Effector CD4-positive, alpha-beta T cell (primary cell): ENCODE results near the gene MUCL1. TPM values are rescaled to one million over a fixed set of nuclear protein-coding genes. Genes with fewer than 3 reads are reported as not detected.
"Not testable (repeated sequence)": the region's sequence is repeated elsewhere in the genome, so short reads cannot be mapped to it uniquely, and the experiment has no call there.

ENCODE experiments used
- DNase-seq: peaks from one replicate; pipeline ENCODE4 v3.0.0-alpha.2; 2020
- total RNA-seq: gene quantifications from one replicate; lab custom pipeline; 2026; lab: John Stamatoyannopoulos, UW

MUCL1 gene, protein sequence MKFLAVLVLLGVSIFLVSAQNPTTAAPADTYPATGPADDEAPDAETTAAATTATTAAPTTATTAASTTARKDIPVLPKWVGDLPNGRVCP
- total RNA-seq = not detected

DNA sequence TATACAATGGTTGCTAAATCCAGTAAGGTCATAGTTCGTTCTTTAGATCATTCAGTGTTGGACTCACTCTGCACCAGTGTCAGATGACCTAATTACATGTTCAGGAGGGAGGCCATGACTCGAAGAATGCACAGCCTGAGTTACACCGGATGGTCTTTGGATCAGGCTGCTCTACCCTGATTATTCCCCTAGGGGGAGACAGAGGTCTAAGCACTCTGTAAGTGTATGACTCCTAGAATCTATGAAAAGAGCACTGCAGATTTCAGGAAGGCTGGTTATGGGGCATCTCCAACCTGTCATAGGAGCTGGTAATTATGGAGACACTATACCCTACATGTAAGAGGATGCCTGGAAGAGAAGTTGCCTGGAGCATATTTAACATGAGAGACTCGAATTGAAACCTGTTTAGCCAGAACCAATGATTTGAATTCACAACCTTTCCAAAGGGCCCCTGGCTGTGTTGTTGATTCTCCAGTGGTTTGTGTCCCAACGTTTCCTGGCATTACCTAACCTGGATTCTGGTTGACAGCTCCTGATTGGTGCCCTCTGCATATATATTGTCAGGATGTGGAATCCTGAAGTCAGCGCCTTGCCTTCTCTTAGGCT lies at the start of gene MUCL1:
TSS of gene MUCL1 (plus strand) at position 584 of the 606 bp plus-strand sequence. CDS start 67 bp downstream, outside the sequence.
- DNase-seq = peak; percentile 58

DNA sequence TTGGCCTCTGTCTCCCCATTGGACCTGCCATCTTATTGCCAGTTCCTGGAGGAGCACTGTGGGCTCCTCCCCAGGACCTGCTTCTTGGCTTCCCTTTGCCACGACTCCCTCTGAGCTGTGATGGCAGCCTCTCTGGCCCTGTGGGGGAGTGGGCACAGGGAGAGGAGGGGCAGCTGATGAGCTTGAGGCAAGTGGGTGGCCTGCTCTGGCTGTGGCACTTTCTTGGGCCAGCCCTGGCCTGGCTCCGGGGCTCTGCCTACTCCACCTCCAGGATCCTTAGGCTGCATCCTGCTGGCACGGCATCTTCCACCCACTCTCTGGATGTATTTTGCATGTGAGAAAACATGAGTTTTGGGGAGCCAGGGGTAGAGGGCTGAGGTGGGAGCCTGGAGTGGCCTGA lies 32.6 kb upstream of the MUCL1 start:
- DNase-seq = no peak

DNA sequence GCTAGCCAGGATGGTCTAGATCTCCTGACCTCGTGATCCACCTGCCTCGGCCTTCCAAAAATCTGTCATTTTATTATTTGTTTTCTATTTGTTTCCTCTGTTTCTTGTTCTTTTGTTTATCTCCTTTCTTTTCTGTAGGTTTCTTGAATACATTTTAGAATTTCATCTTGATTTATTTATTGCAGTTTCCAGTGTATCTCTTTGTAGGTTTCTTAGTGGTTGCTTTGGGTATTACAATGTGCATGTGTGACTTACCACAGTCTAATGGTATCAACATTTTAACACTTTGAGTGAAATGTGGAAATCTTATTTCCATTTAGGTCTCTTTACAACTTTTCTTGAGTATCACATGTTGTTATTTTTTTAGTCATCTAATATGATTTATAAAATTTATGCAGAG lies 29.9 kb upstream of the MUCL1 start:
- DNase-seq = no peak

DNA sequence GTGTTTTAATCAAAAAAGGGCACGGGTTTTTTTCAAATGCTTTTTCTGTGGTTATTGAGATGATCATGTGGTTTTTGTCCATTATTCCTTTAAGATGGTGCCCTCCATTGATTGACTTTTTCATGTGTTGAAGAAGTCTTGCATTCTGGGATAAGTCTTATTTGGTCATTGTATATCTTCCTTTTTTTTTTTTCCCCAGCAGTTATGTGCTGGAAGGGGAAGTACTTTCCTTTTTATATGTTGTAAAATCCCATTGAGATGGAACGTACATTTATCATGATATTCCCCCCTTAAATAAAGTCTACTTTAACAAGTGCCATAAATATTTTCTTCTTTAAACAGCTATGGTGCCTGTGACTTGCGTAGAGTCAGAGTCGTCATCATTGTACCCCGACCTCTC lies 24.8 kb upstream of the MUCL1 start:
- DNase-seq = no peak

DNA sequence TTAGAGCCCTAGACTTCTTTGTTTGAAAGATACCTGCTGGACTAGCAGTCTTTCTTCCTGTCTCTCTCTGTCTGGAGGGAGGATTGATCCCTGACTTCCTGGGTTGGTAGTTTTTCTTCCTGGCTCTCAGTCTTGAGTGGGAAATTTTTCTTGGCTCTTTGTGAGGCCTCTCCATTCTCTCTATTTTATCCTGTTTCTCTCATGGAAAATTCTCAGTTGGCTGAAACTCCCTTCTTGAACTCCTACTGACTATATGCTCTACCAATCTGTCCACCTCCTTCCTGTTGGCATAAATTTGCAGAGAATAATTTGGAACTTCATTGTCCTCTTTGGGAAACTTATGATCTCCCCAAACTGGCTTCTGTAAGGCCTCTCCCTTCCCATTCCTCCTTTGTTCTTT lies 24.1 kb upstream of the MUCL1 start:
- no peak for DNase-seq

DNA sequence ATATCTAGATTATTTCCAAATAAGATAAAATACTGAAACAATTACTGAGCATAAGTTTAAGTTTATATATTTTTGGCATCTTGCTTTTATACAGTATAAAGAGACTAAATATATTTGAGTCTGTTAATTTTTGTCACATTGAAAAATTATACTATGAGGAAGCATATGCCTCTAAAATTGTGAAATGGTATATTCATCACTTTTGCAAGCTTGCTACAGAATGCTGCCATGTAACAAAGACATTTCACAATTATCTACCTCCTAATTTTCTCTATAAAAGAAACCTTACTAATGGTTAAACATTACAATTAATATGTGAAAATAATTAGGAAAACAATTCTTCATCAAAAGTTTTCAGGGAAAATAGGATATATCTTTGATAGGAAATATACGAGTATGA lies 22.7 kb upstream of the MUCL1 start:
- DNase-seq = no peak

DNA sequence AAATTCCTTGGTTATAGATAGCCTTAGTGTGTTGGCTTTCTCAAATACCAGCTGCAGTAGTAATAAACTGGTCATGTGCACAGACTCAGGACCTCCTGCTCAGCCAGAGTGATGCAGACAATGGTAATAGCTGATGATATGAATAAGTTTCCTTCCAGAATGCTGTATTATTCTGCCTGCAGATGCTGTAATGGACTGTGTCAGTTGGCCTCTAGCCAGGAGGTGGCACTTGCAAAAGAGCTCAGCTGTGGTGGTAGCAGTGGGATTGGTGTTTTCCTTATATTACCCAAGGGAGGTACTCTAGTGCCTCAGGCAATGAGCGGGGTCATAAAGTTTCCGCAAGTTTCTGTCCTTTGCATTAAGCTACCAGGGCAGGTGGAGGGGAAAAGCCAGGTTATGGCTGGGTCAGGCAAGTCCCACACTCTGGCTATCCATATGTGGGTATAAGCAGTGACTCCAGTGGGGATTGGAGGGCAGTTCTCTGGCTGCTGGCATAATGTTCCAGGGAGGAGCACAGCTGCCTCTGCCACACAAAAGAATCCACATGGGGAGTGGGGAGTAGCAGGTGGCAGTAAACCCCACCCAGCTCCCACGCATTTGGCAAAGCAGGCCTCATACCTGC lies 14.0 kb upstream of the MUCL1 start:
- DNase-seq = no peak

DNA sequence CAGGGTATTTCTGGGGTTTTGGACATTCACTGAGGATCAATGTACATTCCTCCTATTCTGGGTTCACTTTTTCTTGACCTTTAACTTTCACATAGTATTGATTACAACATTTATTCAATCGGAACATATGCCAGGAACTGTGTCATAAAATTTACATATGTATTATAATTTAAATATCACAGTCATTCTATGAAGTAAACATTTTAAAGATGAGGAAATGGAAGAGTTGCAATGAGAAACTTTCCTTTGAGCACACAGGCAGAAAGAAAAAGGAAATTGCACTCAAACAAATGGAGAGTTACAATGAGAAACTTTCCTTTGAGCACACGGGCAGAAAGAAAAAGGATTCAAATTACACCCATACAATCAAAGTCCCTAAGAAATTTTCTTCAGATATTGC lies 3.1 kb downstream of the MUCL1 start:
- no peak for DNase-seq

DNA sequence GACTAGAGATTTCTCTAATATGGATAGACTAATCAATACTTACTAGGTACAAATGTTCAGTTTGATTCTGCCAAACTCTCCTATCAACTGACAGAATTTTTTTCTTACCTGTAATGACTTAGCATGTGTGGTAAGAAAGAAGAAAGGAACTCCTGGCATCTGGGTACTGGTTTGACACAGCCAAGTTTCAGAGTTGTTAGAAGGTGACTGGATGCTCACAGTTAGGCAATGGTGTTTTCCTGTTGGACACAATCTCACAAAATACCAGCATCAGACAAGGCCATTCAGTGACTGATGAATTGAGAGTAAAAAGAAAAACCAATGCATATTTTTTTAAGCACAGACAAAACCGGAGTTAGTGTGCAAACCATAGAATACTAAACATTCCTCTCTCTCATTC lies 4.2 kb downstream of the MUCL1 start:
- no peak for DNase-seq

DNA sequence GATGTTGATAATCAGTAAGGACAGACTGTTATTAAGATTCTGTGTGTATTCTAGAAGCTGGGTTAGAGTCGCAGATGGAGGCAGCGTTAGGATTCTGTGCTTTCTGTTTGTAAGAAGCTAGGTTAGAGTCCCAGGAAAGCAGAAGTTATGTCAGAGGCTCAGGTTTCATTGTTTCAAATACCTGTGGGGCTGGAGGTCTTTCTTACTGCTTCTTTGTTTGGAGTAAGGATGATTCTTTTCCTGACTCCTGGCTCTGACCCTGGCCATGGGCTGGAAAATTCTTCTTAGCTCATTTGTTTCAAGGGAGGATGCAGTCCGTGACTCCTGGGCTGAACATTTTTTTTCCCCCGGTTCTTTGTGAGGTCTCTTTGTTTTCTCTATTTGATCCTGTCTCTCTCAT lies 5.2 kb downstream of the MUCL1 start:
- DNase-seq = no peak

DNA sequence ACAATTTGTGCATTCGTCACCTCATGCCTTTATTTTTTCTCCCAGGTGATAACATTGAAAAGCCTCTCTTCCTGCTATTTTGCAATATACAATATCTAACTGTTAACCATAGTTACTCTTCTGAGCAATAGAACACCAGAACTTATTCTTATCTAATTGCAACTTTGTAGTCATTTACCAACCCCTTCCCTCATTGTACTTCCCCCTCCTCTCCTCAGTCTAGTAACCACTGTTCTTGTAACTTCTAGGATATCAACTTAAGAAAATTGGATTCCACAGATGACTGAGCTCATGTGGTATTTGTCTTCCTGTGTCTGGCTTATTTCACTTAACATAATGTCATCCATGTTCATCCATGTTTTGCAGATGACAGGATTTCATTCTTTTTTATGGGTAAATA lies 7.6 kb downstream of the MUCL1 start:
- DNase-seq = no peak

DNA sequence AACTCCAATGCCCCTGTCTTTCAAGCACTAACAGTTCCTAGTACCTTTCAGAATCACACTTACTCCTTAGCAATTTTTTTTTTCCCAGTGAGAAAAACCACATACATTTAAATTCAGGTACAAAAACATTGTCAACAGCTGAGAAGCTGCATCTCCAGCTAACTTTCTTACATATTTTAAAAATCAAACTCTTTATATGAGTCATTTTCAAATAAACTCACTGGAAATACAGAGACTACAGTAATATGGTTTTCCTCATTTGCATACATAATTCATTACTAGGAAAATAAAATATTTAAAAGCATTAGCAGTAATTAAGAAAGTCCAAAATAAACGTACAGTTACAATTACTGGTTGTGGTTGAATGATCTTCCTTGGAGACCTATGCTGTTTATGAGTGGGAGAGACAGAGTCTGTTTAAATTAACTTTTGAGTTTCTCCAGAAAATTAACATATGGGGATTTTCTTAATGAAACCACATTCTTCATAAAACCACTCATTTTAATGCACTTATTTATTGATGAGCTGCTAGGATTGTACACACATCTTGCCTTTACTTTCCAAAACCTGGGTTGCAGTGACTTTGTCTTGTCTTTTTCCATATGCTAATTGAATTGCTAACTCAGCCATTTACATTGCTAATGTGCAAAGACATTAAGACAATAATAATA lies 9.8 kb downstream of the MUCL1 start:
- DNase-seq = no peak

DNA sequence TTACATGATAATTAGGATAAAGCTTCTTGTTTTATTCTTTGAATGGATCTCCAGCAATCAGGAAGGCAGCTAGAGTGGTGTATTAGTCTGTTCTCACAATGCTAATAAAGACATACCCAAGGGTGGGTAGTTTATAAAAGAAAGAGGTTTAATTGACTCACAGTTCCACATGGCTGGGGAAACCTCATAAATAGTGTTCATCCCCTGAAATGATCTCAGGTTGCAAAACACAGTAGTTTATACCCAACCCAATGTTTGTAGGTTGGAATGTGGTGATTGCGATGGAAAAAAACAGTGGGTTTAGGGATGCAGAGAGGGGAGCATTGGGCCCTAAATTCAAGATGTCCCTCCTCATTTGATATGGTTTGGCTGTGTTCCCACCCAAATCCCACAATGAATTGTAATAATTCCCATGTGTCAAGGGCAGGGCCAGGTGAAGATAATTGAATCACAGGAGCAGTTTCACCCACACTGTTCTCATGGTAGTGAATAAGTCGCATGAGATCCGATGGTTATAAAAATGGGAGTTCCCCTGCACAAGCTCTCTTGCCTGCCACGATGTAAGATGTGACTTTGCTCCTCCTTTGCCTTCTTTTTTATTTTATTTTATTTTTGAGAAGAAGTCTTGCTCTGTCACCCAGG lies 11.5 kb downstream of the MUCL1 start:
- DNase-seq = no peak

DNA sequence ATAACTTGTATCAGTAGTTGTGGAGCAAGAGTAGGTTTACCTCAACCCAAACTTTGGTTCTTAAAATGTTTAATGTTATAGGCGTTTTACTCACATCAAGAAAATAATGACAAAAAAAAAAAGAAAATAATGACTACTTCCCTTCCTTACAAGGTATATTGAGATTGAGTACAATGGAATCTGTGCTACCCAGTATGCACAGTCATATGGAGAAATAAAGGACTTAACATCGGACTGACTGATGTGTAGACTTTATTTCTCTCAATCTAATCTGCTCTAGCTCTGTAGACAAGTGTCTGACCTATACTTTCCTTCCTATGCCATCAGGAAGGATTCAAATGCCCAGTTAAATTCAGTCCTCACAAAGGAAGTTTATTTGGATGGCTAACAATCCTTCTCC lies 14.4 kb downstream of the MUCL1 start:
- no peak for DNase-seq

DNA sequence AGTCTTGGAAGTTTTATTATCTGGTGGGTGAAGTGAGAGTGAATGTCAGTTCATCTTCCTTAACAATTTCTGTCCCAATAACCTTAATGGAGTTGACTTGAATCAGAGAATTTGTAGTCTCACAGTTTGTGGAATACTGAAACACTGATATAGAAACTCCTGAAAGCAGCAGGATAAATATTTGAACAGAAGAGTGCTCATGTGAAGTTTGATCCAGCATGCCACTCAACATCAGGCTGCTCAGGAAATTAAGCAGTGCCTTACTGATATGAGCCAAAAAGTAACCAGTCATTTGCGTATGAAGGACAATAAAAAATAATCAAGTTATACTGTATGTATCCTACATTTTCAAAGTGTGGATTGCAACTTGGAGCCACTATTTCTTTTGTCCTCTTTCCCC lies 15.7 kb downstream of the MUCL1 start:
- DNase-seq = no peak

DNA sequence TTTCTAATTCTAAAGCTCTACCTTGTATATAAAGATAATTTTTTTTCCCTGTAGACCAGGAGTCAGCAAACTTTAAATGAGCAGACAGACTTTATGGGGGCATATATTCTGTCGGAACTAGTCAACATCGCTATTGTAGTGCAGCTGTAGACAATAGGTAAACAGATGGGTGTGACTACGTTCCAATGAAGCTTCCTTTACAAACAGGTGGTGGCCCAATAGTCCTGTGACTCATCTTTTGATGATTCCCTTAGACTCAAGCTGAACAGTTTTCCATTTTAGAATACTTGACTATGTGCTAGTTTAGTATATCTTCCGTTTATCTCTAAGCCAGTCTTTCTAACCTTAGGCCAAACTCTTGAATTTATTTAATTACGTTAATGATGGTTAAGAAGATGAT lies 16.3 kb downstream of the MUCL1 start:
- DNase-seq = no peak

DNA sequence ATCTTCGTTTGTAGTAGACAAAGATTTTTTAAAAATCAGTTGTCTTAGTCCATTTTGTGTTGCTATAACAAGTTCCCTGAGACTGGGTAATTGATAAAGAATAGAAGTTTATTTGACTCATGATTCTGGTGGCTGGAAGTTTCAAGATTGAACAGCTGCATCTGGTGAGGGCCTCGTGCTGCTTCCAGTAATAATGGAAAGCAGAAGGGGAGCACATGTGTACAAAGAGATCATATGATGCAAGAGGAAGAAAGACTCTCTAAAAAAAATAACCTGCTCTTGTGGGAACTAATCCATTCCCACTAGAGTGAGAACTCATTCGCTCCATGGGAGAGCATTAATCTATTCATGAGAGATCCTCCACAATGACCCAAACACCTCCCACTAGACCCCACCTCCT lies 24.8 kb downstream of the MUCL1 start:
- no peak for DNase-seq

DNA sequence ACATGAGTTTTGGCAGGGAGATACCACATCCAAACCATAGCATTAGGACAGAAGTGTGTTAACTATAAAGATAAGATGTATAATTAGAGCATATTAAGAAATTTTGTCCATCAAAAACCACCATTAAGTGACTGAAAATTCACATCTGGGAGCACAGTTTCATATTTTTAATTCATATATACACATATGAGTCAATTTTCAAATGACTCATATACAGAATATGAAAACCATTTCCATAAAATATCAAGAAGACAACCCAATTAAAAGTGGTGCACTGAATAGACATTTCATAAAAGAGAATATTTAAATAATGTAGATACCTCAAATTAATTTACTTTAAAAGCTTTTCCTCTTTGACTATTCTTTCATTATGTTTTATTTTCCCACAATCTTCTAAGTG lies 25.3 kb downstream of the MUCL1 start:
- DNase-seq = no peak

DNA sequence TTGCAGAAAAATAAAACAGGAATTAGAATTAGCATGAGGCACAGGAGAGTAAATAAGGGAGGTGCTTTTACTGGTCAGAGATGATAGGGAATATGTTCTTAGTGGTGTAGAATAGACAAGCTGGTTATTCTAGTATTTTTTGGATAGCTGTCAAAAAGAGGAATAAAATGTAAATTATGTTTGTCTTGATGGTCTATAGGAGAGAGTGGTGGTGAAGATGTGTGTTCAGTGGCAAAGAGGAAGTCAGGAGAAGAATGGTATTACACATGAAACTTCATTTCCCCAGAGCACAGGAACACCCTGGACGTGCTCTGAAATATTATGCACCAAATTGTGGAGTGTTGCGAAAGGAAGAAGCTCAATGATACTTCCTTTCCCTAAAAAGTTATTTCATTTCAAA lies 27.8 kb downstream of the MUCL1 start:
- DNase-seq = no peak

DNA sequence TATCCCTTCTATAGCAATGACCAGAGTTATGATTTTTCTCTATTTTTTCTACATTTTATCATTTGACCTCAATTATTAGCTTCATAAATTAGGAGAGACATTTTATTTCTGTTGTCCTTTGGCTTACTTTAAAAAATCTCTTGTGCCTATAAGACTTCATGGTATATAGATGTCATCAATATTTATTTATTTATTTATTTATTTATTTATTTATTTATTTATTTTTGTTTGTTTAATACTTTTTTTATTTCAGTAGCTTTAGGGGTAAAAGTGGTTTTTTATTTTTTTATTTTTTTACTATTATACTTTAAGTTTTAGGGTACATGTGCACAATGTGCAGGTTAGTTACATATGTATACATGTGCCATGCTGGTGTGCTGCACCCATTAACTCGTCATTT lies 28.3 kb downstream of the MUCL1 start:
- DNase-seq = not testable (repeated sequence)

DNA sequence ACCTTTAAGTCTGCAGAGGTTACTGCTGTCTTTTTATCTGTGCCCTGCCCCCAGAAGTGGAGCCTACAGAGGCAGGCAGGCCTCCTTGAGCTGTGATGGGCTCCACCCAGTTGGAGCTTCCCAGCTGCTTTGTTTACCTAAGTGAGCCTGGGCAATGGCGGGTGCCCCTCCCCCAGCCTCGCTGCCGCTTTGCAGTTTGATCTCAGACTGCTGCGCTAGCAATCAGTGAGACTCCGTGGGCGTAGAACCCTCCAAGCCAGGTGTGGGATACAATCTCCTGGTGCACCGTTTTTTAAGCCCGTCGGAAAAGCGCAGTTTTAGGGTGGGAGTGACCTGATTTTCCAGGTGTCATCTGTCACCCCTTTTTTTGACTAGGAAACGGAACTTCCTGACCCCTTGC lies 34.1 kb downstream of the MUCL1 start:
- not testable (repeated sequence) for DNase-seq

DNA sequence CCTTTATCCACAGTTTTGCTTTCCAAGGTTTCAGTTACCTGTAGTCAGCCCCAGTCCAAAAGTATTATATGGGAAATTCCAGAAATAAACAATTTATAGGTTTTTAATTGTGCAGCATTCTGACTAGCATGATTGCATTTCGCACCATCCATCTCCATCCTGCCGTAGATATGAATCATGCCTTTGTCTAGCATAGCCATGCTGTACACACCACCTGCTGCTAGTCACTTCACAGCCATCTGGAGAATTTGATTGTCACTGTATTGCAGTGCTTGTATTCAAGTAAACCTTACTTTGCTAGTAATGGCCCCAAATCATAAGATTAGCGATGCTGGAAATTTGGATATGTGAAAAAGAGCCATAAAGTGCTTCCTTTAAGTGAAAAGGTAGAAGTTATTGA lies 36.0 kb downstream of the MUCL1 start:
- no peak for DNase-seq

DNA sequence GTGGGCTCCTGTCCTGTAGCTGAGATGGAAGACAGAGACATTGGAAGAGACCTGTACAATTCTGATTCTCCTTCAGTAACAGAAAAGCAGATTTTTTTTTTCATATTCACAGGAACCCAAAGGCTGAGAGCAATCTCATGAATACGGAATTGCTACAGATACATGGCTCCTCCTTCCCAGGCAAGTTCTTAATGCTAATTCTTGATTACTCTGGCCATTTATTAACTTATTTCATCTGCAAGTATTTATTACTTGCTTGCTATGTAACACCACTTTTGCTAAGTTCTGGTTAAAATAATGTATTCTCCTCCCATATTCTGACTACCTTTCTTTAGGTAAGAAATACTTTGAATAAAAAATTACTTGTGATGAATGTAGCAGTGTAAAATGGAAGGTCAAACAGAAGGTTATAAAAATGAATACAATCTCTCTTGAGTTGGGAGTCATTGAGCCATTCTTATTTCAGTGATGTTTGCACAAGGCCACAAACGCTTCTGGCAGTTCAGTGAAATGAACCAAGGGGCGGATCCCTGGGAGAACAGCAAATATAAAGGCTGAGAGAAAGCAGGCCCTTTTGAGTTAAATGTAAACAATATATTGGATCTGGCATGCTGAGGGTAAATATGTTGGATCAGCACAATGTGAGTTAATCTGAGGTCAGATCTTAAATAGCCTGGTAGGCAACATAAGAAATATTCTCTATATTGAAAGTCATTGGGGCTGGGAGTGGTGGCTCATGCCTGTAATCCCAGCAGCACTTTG lies 37.6 kb downstream of the MUCL1 start:
- no peak for DNase-seq
